HepG2 (cell line): ENCODE results near the gene UFSP2. TPM values are rescaled to one million over a fixed set of nuclear protein-coding genes. Genes with fewer than 3 reads are reported as not detected.

Experiments used
- ATF5 ChIP-seq: sonication (generic); formaldehyde crosslinking; IDR thresholded peaks from 2 replicates; pipeline ENCODE4 v1.4.0; 2020; ENCODE audit warnings: mild to moderate bottlenecking, low read depth, missing genetic modification reagents
- CHCHD3 ChIP-seq: sonication (generic); formaldehyde crosslinking; IDR thresholded peaks from 2 replicates; pipeline ENCODE4 v1.8.0; 2022; ENCODE audit warnings: mild to moderate bottlenecking, missing genetic modification reagents, moderate library complexity
- DZIP1 ChIP-seq: sonication (generic); formaldehyde crosslinking; IDR thresholded peaks from 2 replicates; pipeline ENCODE4 v1.5.0; 2020; ENCODE audit warnings: mild to moderate bottlenecking, missing genetic modification reagents
- GMEB2 ChIP-seq: IDR thresholded peaks from 2 replicates; pipeline ENCODE4 v1.6.1; 2016; ENCODE audit warnings: missing biosample characterization, missing genetic modification reagents, low read depth
- HNF4A ChIP-seq: sonication (generic); formaldehyde crosslinking; IDR thresholded peaks from 2 replicates; pipeline ENCODE4 v1.4.0; 2020; ENCODE audit warnings: missing genetic modification reagents
- LCORL ChIP-seq, 2 experiments: fragments of 450-650 bp in 1 of 2; sonication (generic) in 1 of 2; formaldehyde crosslinking in 1 of 2; IDR thresholded peaks; 2 replicates each; pipeline versions ENCODE4 v1.5.0 to v1.6.1; 2017 to 2020; ENCODE audit warnings: antibody characterized with exemption in 1 of 2, missing genetic modification reagents in 1 of 2
- MAX ChIP-seq: IDR thresholded peaks from 2 replicates; pipeline ENCODE4 v1.6.1; 2012; ENCODE audit warnings: inconsistent platforms
- PBX3 ChIP-seq: sonication (generic); formaldehyde crosslinking; IDR thresholded peaks from 2 replicates; pipeline ENCODE4 v1.8.1; 2023; ENCODE audit warnings: missing genetic modification reagents, inconsistent platforms, borderline replicate concordance
- PPARG ChIP-seq: conservative IDR thresholded peaks from 2 replicates; pipeline ENCODE4 v1.6.1; 2016; ENCODE audit warnings: missing biosample characterization, missing genetic modification reagents
- RFX1 ChIP-seq: fragments of 450-650 bp; IDR thresholded peaks from 2 replicates; pipeline ENCODE4 v1.6.1; 2017
- TBX2 ChIP-seq: sonication (generic); formaldehyde crosslinking; IDR thresholded peaks from 2 replicates; pipeline ENCODE4 v1.5.0; 2020; ENCODE audit warnings: missing genetic modification reagents, mild to moderate bottlenecking, borderline replicate concordance
- XRCC5 ChIP-seq: fragments of 200-400 bp; formaldehyde crosslinking; optimal IDR thresholded peaks from 2 replicates; pipeline ENCODE3; 2017; ENCODE audit warnings: mild to moderate bottlenecking, low read length
- YEATS4 ChIP-seq: sonication (generic); formaldehyde crosslinking; IDR thresholded peaks from 2 replicates; pipeline ENCODE4 v1.4.0; 2020; ENCODE audit warnings: missing genetic modification reagents, borderline replicate concordance
- ZBTB25 ChIP-seq: IDR thresholded peaks from 2 replicates; pipeline ENCODE4 v1.6.1; 2018; ENCODE audit warnings: missing genetic modification reagents
- ZKSCAN5 ChIP-seq: sonication (generic); formaldehyde crosslinking; IDR thresholded peaks from 2 replicates; pipeline ENCODE4 v1.5.1; 2020; ENCODE audit warnings: mild to moderate bottlenecking, missing genetic modification reagents
- ZNF329 ChIP-seq: sonication (generic); formaldehyde crosslinking; IDR thresholded peaks from 2 replicates; pipeline ENCODE4 v1.9.0; 2021; ENCODE audit warnings: low read depth, mild to moderate bottlenecking, missing genetic modification reagents
- ZNF7 ChIP-seq: IDR thresholded peaks from 2 replicates; pipeline ENCODE4 v1.6.1; 2016; ENCODE audit warnings: missing biosample characterization, missing genetic modification reagents
- ZNF747 ChIP-seq: sonication (generic); formaldehyde crosslinking; IDR thresholded peaks from 2 replicates; pipeline ENCODE4 v1.8.1; 2023; ENCODE audit warnings: missing genetic modification reagents, mild to moderate bottlenecking, borderline replicate concordance
- ZNF800 ChIP-seq: sonication (generic); formaldehyde crosslinking; IDR thresholded peaks from 2 replicates; pipeline ENCODE4 v1.4.0; 2020; ENCODE audit warnings: missing genetic modification reagents
- polyA plus RNA-seq, 8 experiments: library from polyadenylated mRNA; depleted of rRNA in 3 of 8; stranded (reverse) in 7 of 8; unstranded in 1 of 8; fragments of >200 nt; fragmentation: Illumina TruSeq in 4 of 8; extraction: Trizol in 4 of 8; gene quantifications; 2 replicates each; pipeline versions ENCODE4 v1.2.1 to v1.2.3, GENCODE V29; 2011 to 2016; ENCODE audit warnings: low read depth in 4 of 8, missing spikeins in 1 of 8, mixed read lengths in 1 of 8; ENCODE audit not compliant: insufficient read depth in 1 of 8
- total RNA-seq, 5 experiments: library from RNA; depleted of rRNA; stranded (reverse); fragments of >200 nt; fragmentation: Illumina TruSeq; extraction: Trizol; gene quantifications; 2 replicates each; pipeline ENCODE4 v1.2.3, GENCODE V29; 2016; ENCODE audit warnings: low read depth in 1 of 5

UFSP2 gene
- total and polyA plus RNA-seq, 2 of the 13 experiments (the other 11 are each of a cell fraction or from before 2014, with no cell fraction given), result 24.1 to 32.3 TPM

GRCh38 chr4:185395956-185396723 is 29.6 kb downstream of the UFSP2 start (continued):
- TF ChIP-seq DZIP1 (no peak; the same call in 1 of the 2 replicates), CHCHD3 (CRISPR knock-in tag) (peak; percentile 81), ZKSCAN5 (CRISPR knock-in tag) (0 out of 2 replicates have a peak, but pooled peaks have one; percentile 38), TBX2 (CRISPR knock-in tag) (peak; percentile 89), LCORL (IDR thresholded peaks at IDR 0.05) (no peak), LCORL (CRISPR knock-in tag; IDR thresholded peaks at IDR 0.05) (peak; percentile 94), XRCC5 (peak; percentile 9), ATF5 (CRISPR knock-in tag) (peak; percentile 98), ZNF7 (CRISPR knock-in tag) (peak; percentile 40; the same call in 1 of the 2 replicates), ZNF329 (peak; percentile 66; the same call in 1 of the 2 replicates), ZNF800 (CRISPR knock-in tag) (peak; percentile 96), ZBTB25 (CRISPR knock-in tag) (peak; percentile 89), HNF4A (no peak; the same call in 1 of the 2 replicates), ZNF747 (CRISPR knock-in tag) (peak; percentile 98), YEATS4 (peak; percentile 99), PPARG (CRISPR knock-in tag) (peak; percentile 56), MAX (peak; percentile 100), RFX1 (peak; percentile 12; the same call in 1 of the 2 replicates), PBX3 (CRISPR knock-in tag) (0 out of 2 replicates have a peak, but pooled peaks have one; percentile 69), GMEB2 (CRISPR knock-in tag) (peak; percentile 40; the same call in 1 of the 2 replicates)
